Tibial nerve (tissue), 4 donors: ENCODE results near the gene PDIA5.

Experiments used
- EP300 ChIP-seq, 2 donors: sonication (generic); formaldehyde crosslinking; IDR thresholded peaks; one replicate each; pipeline ENCODE4 v1.6.1; 2017; ENCODE audit warnings: antibody characterized with exemption in 2 of 2, mild to moderate bottlenecking in 1 of 2
- POLR2A ChIP-seq, 2 donors: fragments of 450-650 bp; IDR thresholded peaks; one replicate each; pipeline ENCODE4 v1.6.1; 2017; ENCODE audit warnings: antibody characterized with exemption in 2 of 2, mild to moderate bottlenecking in 2 of 2, moderate library complexity in 2 of 2
- TF ChIP-seq, protein P1 (sequence below), 5 experiments: fragments of 200-600 bp in 3 of 5; fragments of 450-650 bp in 2 of 5; sonication (generic) in 3 of 5; IDR thresholded peaks; one replicate each; pipeline ENCODE4 v1.5.1; 2016 to 2019; ENCODE audit warnings: antibody characterized with exemption in 5 of 5, mild to moderate bottlenecking in 3 of 5, moderate library complexity in 2 of 5

GRCh38 chr3:123147754-123148535, 81.1 kb downstream of the PDIA5 start:
- TF ChIP-seq, protein P1, sequence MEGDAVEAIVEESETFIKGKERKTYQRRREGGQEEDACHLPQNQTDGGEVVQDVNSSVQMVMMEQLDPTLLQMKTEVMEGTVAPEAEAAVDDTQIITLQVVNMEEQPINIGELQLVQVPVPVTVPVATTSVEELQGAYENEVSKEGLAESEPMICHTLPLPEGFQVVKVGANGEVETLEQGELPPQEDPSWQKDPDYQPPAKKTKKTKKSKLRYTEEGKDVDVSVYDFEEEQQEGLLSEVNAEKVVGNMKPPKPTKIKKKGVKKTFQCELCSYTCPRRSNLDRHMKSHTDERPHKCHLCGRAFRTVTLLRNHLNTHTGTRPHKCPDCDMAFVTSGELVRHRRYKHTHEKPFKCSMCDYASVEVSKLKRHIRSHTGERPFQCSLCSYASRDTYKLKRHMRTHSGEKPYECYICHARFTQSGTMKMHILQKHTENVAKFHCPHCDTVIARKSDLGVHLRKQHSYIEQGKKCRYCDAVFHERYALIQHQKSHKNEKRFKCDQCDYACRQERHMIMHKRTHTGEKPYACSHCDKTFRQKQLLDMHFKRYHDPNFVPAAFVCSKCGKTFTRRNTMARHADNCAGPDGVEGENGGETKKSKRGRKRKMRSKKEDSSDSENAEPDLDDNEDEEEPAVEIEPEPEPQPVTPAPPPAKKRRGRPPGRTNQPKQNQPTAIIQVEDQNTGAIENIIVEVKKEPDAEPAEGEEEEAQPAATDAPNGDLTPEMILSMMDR (IDR thresholded peaks at IDR 0.05) = no peak
- TF ChIP-seq POLR2A (IDR thresholded peaks at IDR 0.05) (no peak), EP300 (IDR thresholded peaks at IDR 0.05) (no peak)
